Activated T-cell treated with anti-CD3 and anti-CD28 coated beads, Interleukin-2, amount 50 U/mL, for 24 hours (primary cell): ENCODE results near the gene KLK8.

Experiments used
- DNase-seq: peaks from one replicate; pipeline ENCODE4 v3.0.0-alpha.2; 2020
- H3K27ac Mint-ChIP-seq: 2 replicates; pipeline ENCODE4 v1.8.0; 2020; ENCODE audit warnings: mild to moderate bottlenecking, mixed read lengths
- H3K27me3 Mint-ChIP-seq: 2 replicates; pipeline ENCODE4 v1.8.0; 2020; ENCODE audit warnings: mixed read lengths
- H3K36me3 Mint-ChIP-seq: 2 replicates; pipeline ENCODE4 v1.8.0; 2020; ENCODE audit warnings: low read depth, mixed read lengths
- H3K4me1 Mint-ChIP-seq: 2 replicates; pipeline ENCODE4 v1.8.0; 2020; ENCODE audit warnings: low read depth, mixed read lengths
- H3K4me3 Mint-ChIP-seq: 2 replicates; pipeline ENCODE4 v1.8.0; 2020; ENCODE audit warnings: mild to moderate bottlenecking, moderate library complexity, mixed read lengths
- H3K9me3 Mint-ChIP-seq: 2 replicates; pipeline ENCODE4 v1.8.0; 2020; ENCODE audit warnings: mixed read lengths

KLK8 gene, protein sequence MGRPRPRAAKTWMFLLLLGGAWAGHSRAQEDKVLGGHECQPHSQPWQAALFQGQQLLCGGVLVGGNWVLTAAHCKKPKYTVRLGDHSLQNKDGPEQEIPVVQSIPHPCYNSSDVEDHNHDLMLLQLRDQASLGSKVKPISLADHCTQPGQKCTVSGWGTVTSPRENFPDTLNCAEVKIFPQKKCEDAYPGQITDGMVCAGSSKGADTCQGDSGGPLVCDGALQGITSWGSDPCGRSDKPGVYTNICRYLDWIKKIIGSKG

DNA sequence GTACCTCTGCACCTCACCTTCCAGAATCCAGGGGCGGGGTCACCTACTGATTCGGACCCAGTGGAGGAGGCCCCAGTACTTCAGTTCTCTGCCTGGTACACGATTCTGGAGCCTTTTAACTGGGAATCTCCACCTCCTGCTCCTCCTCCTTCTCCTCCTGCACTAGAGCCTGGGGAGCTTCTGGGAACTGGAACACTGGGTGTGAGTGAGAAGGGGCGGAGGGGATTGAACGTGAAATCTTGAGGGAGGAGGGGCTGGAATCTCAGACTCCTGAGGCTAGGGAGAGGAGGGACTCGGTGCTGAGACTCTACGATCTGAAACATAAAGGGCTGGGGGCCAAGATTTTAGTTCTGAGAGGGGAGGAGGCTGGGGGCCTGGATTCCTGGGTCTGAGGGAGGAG is at the start of gene KLK8:
TSS of gene KLK8 (minus strand) at position 90 of the 400 bp plus-strand sequence. CDS start 437 bp downstream, outside the sequence.
- no peaks in the 10 kb centered on the region for H3K9me3 Mint-ChIP-seq
- no peak within 1 kb of the TSS for H3K4me3 Mint-ChIP-seq
- peaks cover 66% of the 10 kb centered on the region for H3K27me3 Mint-ChIP-seq

DNA sequence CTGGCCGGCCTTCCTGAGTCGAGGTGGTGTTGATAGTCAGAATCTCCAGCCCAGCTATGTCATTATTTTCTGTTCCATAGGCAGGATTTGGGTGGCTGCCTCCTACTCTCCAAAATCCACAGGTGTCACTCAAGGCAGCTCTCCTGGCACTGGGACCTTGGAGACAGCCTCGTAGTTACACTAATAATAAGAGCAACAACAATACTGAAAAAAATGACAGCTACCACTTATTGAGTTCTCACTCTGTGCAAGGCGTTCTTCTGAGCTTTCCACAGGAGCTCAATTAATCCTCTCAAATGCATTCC is 45.6 kb upstream of the KLK8 start:
- DNase-seq = no peak
- H3K27ac Mint-ChIP-seq = no peak overlapping the region
- no peak overlapping the region for H3K4me3 Mint-ChIP-seq
- no peaks in the 10 kb centered on the region for H3K4me1 Mint-ChIP-seq
- no peaks in the 10 kb centered on the region for H3K36me3 Mint-ChIP-seq
- H3K9me3 Mint-ChIP-seq = peaks cover 2% of the 10 kb centered on the region
- peaks cover 24% of the 10 kb centered on the region for H3K27me3 Mint-ChIP-seq

More for the DNA sequence above, at the start of gene KLK8:
- H3K27ac Mint-ChIP-seq = no peak within 1 kb of the TSS
- DNase-seq = no peak
- no peaks in the 10 kb centered on the region for H3K36me3 Mint-ChIP-seq
- H3K4me1 Mint-ChIP-seq = peaks cover 4% of the 10 kb centered on the region

DNA sequence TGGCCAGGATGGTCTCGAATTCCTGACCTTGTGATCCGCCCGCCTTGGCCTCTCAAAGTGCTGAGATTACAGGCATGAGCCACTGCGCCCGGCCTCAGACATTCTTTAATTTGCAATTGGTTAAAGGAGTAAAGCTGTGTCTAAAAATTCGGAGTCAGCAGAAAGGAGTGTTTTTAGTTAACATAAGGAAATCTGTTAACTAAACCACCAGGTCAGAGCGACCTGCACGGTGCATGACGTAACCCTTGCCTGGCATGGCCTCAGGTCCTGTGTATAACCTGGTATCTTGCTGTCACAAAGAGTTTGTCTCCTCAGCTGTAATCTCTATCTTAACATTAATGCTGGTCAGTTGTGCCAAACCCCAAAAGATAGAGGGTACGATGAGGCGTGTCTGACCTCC is 42.9 kb upstream of the KLK8 start:
- Mint-ChIP-seq H3K4me1 (no peaks in the 10 kb centered on the region), H3K36me3 (no peaks in the 10 kb centered on the region), H3K27ac (no peak overlapping the region), H3K9me3 (no peaks in the 10 kb centered on the region), H3K27me3 (peaks cover 15% of the 10 kb centered on the region), H3K4me3 (no peak overlapping the region)
- no peak for DNase-seq

DNA sequence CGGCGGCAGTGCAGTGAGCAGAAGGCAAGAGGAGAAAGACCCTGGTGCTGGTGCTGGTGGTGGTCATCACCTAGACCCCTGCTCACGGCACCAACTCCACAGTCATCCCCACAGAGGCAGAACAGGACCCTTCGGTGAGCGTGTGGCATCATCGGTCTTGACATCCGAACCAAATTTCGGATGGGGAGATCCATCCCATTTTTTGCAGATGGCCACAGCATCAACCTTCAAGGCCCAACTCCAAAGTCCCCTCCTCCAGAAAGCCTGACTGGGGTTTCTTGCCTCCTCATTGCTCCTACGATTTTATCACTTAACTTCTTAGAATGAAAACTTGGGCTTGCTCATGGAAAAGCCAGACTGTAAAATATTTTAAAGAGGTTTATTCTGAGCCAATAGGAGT is 42.1 kb upstream of the KLK8 start:
- H3K36me3 Mint-ChIP-seq = no peaks in the 10 kb centered on the region
- no peaks in the 10 kb centered on the region for H3K4me1 Mint-ChIP-seq
- H3K27me3 Mint-ChIP-seq = peaks cover 11% of the 10 kb centered on the region
- H3K4me3 Mint-ChIP-seq = no peak overlapping the region
- H3K27ac Mint-ChIP-seq = no peak overlapping the region
- no peaks in the 10 kb centered on the region for H3K9me3 Mint-ChIP-seq
- no peak for DNase-seq

DNA sequence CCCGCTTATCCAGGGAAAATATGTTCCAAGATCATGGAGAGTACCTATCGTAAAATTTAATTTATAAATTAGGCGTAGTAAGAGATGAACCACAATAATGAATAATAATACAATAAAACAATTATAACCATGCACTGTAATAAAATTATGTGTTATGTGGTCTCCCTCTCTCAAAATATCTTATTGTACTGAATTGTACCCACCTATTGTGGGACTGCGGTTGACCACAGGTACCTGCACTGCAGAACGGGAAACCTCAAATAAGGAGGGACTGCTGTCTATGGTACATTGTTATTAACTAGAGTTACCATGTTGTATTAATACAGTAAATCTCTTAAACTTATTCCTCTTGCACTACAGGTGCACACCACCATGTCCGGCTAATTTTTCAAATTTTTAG is 38.7 kb upstream of the KLK8 start:
- no peak for DNase-seq
- no peak overlapping the region for H3K4me3 Mint-ChIP-seq
- H3K9me3 Mint-ChIP-seq = no peaks in the 10 kb centered on the region
- no peaks in the 10 kb centered on the region for H3K4me1 Mint-ChIP-seq
- H3K27me3 Mint-ChIP-seq = peaks cover 3% of the 10 kb centered on the region
- H3K27ac Mint-ChIP-seq = no peak overlapping the region
- H3K36me3 Mint-ChIP-seq = no peaks in the 10 kb centered on the region

DNA sequence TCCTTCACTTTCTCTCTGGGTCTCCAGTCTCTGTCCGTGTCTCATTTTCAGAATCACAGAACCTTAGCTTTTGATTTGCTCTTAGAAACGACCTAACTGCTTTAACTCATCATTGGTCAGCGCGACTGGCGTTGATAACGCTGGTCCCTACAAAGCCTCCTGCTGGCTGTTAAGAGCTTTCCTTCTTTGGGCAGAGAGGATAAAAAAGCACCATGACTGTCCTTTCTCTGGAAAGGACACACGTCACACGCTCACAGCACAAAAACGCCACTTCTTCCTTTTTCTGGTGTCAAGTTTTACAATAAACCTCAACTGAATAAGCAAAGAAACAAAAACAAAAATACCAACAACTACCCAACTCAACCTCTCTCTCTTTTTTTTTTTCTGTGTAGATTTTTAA is 35.1 kb upstream of the KLK8 start:
- no peaks in the 10 kb centered on the region for H3K9me3 Mint-ChIP-seq
- H3K4me3 Mint-ChIP-seq = no peak overlapping the region
- no peaks in the 10 kb centered on the region for H3K4me1 Mint-ChIP-seq
- no peak overlapping the region for H3K27ac Mint-ChIP-seq
- DNase-seq = no peak
- H3K27me3 Mint-ChIP-seq = peaks cover 19% of the 10 kb centered on the region
- no peaks in the 10 kb centered on the region for H3K36me3 Mint-ChIP-seq

DNA sequence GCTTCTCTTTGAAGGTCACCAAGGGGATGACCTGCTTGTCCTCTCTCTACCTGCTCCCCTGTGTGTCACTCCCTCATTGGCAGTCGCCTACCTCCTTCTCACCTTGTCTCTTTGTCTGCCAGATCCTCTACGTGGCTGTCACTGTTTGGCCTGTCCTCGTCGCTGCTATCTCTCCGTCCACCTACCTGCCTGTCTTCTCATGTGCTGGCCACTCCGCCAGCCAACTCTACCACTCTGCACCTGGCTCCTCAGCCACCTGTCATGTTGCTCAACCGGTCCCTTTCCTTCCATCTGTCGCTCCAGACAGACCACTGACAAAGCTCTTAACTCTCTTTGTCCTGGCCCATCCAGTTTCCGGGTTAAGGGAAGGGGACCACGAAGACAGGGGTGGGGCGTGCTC is 33.3 kb upstream of the KLK8 start, which contains the start of gene KLK12:
TSS of gene KLK12 (minus strand) at position 299 of the 400 bp plus-strand sequence. CDS start 381 bp downstream, outside the sequence.
- Mint-ChIP-seq H3K9me3 (no peaks in the 10 kb centered on the region), H3K27me3 (peaks cover 34% of the 10 kb centered on the region), H3K4me3 (no peak within 1 kb of the TSS), H3K4me1 (no peaks in the 10 kb centered on the region), H3K27ac (no peak within 1 kb of the TSS), H3K36me3 (no peaks in the 10 kb centered on the region)
- DNase-seq = no peak

DNA sequence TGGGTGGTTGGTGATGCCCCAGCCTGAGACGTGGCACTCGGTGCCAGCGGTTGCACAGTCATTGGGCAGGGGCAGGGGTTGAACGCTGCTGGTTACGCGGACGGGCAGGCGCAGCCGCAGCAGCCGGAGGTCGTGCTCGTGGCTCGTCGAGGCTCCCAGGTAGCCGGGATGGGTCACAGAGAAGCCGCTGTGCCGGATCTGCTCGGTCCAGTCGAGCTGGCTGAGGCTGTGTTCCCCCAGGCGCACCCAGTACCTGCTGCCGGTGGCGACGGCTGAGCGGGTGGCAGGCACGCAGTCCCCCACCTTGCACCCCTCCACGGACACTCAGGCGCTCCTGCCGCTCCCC is 30.4 kb upstream of the KLK8 start:
- Mint-ChIP-seq H3K9me3 (no peaks in the 10 kb centered on the region), H3K27me3 (peaks cover 48% of the 10 kb centered on the region), H3K4me3 (no peak overlapping the region), H3K4me1 (no peaks in the 10 kb centered on the region), H3K27ac (no peak overlapping the region), H3K36me3 (no peaks in the 10 kb centered on the region)
- DNase-seq = no peak

DNA sequence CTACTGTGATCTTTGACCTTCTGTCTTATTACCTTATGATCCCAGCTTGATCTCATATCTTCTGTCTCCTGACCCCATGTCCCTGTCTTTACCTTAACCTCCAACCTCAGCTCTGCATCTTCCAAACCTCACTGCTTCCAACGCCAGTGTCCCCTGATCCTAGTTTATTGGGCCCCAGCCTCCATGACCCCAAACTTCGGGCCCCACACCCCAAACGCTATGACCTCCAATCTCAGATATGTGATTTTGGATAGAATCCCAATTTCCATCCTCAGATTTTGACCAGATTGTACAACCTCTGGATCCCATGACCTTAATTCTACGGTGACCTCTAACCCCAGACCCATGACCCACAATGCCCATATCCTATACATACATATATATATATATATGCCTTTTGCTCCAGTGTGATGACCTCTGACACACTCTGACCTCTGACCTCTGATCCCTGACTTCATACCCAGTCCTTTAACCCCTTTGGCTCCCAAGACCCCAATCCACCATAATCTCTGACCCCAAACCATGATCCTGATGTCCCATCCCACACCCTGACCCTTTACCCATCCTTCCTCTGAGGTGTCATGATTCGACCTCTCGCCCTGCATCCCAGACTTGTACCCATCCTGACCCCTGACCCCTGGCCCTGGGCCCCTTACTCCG is 29.9 kb upstream of the KLK8 start:
- Mint-ChIP-seq H3K9me3 (no peaks in the 10 kb centered on the region), H3K4me1 (no peaks in the 10 kb centered on the region), H3K36me3 (no peaks in the 10 kb centered on the region), H3K27ac (no peak overlapping the region), H3K4me3 (no peak overlapping the region), H3K27me3 (peaks cover 50% of the 10 kb centered on the region)
- no peak for DNase-seq

DNA sequence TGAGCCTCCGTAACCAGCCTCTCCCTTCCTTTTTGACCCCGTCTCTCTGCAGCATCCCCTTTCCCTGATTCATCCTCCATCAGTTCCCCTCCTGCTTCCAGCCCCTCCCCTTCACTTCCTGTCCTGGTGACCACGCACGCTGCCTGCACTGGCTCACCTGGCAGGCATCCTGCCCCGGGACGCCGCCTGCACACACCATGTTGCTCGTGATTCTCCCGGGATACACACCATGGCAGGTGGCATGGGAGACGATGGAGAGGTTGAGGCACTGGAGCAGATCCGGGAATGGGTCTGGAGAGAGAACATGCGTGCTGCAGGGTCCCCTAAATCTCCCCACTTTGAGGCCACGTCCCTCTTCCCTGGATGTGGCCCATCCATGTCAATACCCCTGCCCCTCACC is 29.2 kb upstream of the KLK8 start:
- Mint-ChIP-seq H3K36me3 (no peaks in the 10 kb centered on the region), H3K27ac (no peak overlapping the region), H3K9me3 (no peaks in the 10 kb centered on the region), H3K4me1 (no peaks in the 10 kb centered on the region), H3K27me3 (peaks cover 54% of the 10 kb centered on the region), H3K4me3 (no peak overlapping the region)
- DNase-seq = no peak

DNA sequence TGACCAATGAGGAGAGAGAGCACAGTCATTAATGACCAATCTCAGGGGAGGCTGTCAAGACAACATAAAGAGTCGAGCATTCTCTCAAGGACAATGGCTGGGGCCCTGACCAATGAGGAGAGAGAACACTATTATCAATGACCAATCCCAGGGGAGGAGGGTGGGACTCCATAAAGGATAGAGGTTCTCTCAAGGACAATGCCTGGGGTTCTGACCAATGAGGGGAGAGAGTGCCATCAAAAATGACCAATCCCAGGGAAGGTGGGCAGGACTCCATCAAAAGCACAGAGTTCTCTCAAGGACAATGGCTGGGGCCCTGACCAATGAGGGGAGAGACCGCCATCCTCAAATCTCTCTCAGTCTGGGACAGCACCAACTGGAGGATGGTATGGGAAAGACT is 28.3 kb upstream of the KLK8 start:
- Mint-ChIP-seq H3K9me3 (no peaks in the 10 kb centered on the region), H3K27me3 (peaks cover 57% of the 10 kb centered on the region), H3K27ac (no peak overlapping the region), H3K4me3 (no peak overlapping the region), H3K4me1 (no peaks in the 10 kb centered on the region), H3K36me3 (no peaks in the 10 kb centered on the region)
- DNase-seq = no peak

DNA sequence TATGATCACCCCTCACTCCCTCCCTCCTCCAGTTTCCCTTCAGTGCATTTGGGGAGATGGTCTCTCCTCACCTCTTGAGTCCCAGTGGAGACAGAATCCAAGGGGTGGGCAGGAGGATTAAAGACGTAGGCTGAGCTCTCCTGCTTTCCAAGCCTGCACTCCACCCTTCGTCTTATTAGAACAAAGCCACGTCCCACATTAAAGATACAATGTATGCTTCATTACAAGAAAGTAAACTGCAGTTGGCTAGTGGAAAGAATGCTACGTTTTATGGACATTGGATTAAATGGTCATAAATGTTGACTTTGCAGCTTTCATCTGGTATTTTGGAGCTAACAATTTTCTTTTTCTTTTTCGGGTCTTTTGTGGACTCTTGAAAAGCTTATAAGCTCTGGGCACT is 26.5 kb upstream of the KLK8 start:
- no peak for DNase-seq
- Mint-ChIP-seq H3K4me1 (no peaks in the 10 kb centered on the region), H3K27me3 (peaks cover 63% of the 10 kb centered on the region), H3K36me3 (no peaks in the 10 kb centered on the region), H3K9me3 (no peaks in the 10 kb centered on the region), H3K27ac (no peak overlapping the region), H3K4me3 (no peak overlapping the region)

DNA sequence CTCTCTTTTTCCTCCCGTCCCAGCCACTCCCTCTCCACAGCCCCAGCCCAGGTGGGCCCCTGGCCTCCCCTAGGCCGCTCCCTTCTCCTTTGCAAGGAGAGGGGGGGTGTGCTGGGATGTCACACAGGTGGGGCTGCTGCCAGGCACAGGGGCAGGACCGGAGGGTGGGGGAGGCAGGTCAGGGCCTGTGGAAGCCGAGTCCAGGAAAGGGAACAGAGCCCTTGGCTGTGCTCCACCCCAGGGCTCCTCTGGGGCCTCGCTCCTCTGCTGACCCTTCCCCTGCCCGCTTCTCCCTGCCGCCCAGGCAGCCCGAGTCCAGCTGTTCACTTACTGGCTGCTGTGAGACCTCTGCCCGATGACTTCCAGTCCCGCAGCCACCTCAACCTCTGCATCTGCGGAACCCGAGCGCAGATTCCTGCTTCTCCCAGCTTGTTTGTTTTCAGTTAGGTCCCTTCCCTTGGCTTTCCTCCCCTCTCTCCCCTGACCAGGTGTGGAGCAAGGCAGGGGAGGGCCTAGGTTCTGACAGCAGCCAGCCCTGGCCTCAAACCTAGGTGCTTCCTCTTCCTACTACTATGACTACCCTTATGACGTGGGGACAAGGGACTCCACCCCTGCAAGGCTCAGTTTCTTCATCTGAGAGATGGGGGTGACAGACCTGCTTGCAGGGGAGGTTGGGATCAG is 25.9 kb upstream of the KLK8 start:
- no peak overlapping the region for H3K4me3 Mint-ChIP-seq

DNA sequence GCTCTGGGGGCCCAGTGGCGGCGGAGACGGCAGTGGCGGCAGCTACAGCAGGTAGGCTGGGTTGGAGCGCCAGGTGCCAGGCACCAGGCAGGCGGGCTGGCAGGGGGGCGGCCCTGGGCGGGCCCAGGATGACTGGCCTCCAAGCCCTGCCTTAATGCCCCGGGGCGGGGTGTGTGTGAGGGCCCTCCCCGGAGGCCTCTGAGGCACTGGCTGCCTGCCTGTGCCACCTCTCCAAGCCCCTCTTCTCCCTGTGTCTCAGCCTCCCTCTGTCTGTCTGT is 25.1 kb upstream of the KLK8 start, which contains the start of gene KLK11:
TSS of gene KLK11 (minus strand) at position 63 of the 278 bp plus-strand sequence. CDS start 985 bp downstream, outside the sequence.
- H3K9me3 Mint-ChIP-seq = no peaks in the 10 kb centered on the region
- peaks cover 68% of the 10 kb centered on the region for H3K27me3 Mint-ChIP-seq
- no peaks in the 10 kb centered on the region for H3K36me3 Mint-ChIP-seq
- no peak within 1 kb of the TSS for H3K4me3 Mint-ChIP-seq
- no peak for DNase-seq
- H3K4me1 Mint-ChIP-seq = no peaks in the 10 kb centered on the region
- H3K27ac Mint-ChIP-seq = no peak within 1 kb of the TSS

More for the DNA sequence above, 25.9 kb upstream of the KLK8 start:
- Mint-ChIP-seq H3K9me3 (no peaks in the 10 kb centered on the region), H3K4me1 (no peaks in the 10 kb centered on the region), H3K27me3 (peaks cover 66% of the 10 kb centered on the region), H3K27ac (no peak overlapping the region), H3K36me3 (no peaks in the 10 kb centered on the region)
- no peak for DNase-seq

DNA sequence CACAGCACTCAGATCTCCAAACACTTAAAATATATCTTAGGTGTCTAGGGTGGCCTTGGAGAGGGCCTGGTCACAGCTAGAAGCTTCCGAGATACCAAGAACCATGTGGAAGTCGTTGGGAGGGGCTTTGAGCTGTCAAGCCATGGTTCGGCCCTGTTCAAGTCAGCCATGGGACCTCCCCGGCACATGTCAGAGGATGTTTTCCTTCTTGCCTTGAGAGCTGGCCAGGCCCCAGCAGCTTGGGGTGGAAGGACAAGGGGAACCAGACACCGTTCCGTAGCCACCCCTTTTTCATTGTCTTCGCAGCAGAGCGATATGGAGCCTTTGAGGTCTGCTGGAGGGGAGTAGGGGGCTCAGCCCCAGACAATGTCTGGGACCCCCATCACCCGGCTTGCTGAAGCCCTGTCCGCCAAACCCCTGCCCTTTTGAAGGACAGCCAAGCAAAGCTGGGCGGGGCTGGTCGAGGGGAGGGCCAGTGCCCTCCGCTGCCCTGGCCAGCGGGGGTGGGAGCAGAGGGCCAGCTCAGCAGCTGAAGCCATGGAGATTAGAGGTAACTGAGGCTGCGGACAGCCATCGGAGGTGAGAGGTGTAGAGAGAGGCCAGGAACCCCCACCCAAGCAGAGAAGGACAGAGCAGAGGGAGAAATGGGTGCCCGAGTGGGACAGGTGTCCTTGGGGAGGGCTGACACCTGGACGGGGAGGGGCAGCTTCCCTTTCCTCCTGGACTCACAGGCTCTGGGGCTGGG is 24.6 kb upstream of the KLK8 start:
- H3K27me3 Mint-ChIP-seq = peaks cover 68% of the 10 kb centered on the region
- H3K4me1 Mint-ChIP-seq = no peaks in the 10 kb centered on the region
- no peak overlapping the region for H3K27ac Mint-ChIP-seq
- H3K36me3 Mint-ChIP-seq = no peaks in the 10 kb centered on the region
- no peak for DNase-seq
- no peaks in the 10 kb centered on the region for H3K9me3 Mint-ChIP-seq
- H3K4me3 Mint-ChIP-seq = no peak overlapping the region
